Measurements from ENCODE around the gene ATP6V1E1.
"Not testable (repeated sequence)": the region's sequence is repeated elsewhere in the genome, so short reads cannot be mapped to it uniquely, and the experiment has no call there.

ATP6V1E1 gene

DNA sequence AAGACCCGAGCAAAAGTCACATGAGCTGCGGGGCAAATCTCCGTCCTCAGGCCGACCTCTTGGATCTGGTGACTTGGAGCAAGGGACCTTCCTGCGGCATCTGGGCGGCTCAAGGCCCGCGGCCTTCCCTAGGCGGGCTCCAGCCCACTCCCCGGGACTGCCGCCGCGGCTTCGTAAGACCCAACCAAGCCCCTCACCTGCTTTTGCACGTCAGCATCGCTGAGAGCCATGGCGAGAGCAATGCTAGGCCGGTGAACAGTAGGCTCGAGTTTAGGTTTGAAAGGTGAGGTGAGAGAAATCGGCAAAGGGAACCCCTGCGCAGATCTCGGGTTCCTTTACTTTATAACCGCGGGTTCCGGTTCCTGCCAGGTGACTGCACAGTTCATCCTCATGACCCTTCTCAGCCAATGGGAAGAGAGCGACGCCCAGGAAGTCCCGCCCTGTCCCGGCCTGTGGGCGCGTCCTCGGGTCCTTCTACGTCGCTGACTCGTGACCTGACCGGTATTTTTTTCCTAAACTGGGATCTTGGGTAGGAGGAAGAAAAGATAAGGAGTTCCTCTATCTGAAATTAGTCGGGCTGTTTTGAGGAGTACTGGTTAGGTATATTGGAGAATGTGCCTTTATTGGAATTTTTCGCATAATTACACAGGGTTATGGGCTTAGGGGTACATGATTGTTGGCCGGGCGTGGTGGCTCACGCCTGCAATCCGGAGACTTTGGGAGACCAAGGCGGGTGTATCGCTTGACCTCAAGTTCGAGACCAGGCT, at the start of gene ATP6V1E1:
ATP6V1E1 (minus strand) TSS at position 344 of the 767 bp plus-strand sequence; CDS start at position 230, 114 bp downstream.
- DNase-seq (ENCODE audit: low read depth) = peak; percentile 85

DNA sequence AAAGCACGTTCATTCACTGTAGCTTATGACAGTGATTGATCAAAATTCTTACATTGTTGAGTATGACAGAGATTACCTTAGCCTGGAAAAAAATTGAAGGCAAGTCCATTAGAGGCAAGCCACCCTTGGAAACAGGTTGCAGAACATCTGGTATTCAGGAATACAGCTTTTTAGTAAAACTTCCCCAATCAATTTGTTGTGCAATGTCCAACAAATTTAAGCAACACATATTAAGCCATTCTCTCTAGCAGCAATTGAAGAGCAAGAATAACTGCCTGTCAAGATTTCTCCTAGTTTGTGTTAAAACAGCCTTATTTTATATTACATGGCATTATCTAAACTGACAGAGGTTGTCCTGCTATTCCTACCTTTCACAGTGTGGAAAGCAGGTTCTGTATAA, 47.0 kb upstream of the ATP6V1E1 start:
- no peak for DNase-seq (ENCODE audit: low read depth)

DNA sequence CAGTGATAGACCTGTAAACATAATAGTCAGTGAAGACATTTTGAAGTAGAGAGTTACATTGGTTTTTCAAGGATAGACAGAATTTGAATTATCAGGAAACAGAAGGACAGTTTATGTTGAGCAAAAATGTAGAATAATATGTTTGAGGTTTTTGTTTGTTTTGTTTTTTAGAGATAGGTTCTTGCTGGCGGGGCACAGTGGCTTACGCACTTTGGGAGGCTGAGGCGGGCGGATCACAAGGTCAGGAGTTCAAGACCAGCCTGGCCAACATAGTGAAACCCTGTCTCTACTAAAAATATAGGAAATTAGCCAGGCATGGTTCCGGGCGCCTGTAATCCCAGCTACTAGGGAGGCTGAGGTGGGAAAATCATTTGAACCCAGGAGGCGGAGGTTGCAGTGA, 45.6 kb upstream of the ATP6V1E1 start:
- DNase-seq (ENCODE audit: low read depth) = no peak

DNA sequence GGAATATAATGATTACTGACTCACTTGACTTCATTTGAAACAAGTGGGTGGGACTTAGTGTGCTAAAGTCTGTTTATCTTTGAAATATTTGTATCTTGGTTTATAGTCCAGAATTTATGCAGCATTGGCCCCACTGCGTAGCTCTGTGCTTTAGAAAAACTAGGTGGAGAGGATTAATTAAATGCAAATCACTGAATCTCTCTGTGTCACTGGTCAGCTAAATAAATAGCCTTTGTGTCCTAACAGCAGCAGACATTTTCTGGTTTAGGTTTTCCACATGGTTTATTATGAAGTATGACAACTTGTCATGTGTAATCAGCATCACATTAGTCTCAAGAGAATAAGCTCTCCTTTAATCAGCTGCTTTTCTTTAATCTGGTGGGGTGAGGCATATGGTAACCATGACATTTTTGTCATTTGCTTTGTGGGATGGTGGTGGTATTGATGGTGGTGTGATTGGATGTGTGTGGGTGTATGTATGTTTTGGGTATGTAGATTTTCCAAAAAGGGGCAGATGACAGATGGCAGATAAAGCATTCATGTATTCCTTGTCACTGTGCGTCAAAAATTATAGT, 44.0 kb upstream of the ATP6V1E1 start:
- DNase-seq (ENCODE audit: low read depth) = peak; percentile 67

DNA sequence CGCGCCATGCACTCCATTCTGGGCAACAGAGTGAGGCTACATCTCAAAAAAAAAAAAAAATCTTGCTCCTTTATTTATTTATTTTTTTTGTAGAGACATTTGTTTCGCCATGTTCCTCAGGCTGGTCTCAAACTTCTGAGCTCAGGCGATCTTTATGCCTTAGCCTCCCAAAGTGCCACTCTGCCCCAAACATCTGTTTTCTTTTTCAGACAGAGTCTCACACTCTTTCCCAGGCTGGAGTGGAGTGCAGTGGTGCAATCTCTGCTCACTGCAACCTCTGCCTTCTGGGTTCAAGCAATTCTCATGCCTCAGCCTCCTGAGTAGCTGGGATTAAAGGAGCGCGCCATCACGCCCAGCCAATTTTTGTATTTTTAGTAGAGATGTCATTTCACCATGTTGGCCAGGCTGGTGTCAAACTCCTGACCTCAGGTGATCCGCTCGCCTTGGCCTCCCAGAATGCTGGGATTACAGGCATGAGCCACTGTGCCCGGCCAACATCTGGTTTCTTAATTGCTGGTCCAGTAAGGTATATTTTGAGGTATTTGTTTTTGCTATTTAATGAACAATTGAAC, 43.1 kb upstream of the ATP6V1E1 start:
- DNase-seq (ENCODE audit: low read depth) = not testable (repeated sequence)

DNA sequence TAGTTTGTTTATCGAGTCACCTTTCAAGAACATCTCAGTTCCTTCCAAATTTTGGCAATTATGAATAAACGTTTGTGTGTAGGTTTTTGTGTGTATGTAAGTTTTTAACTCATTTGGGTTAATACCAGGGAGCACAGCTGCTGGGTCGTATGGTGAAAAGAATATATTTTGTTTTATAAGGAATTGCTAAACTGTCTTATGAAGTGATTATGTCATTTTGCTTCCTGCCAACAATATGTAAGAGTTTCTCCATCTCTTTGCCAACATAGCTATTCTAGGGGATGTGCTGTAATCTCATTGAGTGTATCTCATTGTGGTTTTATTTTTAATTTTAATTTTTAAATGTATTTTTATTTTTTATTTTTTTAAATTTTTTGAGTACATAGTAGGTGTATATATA, 37.3 kb upstream of the ATP6V1E1 start:
- no peak for DNase-seq (ENCODE audit: low read depth)

DNA sequence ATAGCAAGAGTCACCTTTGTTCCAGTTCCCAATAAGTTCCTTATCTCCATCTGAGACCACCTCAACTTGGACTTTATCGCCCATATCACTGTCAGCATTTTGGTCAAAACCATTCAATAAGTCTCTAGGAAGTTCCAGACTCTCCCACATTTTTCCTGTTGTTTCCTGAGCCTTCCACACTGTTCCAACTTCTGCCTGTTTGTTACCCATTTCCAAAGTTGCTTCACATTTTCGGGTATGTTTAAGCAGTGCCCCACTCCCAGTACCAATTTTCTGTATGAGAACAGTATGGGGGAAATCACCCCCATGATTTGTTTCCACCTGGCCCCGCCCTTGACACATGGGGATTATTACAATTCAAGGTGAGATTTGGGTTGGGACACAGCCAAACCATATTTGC, 36.7 kb upstream of the ATP6V1E1 start:
- DNase-seq (ENCODE audit: low read depth) = no peak

DNA sequence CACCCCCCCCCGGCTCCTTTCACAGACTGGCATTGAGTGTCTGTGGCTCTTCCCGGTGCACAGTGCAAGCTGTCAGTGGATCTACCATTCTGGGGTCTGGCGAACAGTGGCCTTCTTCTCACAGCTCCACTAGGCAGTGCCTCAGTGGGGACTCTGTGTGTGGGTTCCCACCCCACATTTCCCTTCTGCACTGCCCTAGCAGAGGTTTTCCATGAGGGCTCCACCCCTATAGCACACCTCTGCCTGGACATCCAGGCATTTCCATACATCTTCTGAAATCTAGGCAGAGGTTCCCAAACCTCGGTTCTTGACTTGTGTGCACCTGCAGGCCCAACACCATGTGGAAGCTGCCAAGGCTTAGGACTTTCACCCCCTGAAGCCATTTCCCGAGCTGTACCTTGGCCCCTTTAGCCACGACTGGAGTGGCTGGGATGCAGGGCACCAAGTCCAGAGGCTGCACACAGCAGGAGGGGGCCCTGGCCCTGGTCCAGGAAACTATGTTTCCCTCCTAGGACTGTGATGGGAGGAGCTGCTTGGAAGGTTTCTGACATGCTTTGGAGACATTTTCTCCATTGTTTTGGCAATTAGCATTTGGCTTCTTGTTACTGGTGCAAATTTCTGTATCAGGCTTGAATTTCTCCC, 36.0 kb upstream of the ATP6V1E1 start:
- no peak for DNase-seq (ENCODE audit: low read depth)

DNA sequence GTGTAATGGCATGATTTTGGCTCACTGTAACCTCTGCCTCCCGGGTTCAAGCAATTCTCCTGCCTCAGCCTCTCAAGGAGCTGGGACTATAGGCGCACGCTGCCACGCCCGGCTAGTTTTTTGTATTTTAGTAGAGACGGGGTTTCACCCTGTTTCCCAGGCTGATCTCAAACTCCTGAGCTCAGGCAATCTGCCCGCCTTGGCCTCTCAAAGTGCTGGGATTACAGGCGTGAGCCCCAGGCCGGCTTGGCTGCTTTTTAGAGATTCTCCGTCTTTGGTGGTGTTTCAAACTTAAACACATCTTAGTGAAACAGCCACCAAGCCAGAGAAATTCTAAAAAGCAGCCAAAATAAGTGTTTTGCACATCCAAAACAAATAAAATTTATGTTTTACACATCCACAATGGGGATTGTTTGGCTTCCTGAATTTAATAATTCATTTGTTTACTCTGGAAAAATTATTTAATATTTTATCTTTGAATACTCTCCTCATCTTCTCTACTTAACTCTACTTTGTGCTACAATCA, 28.4 kb upstream of the ATP6V1E1 start:
- no peak for DNase-seq (ENCODE audit: low read depth)

DNA sequence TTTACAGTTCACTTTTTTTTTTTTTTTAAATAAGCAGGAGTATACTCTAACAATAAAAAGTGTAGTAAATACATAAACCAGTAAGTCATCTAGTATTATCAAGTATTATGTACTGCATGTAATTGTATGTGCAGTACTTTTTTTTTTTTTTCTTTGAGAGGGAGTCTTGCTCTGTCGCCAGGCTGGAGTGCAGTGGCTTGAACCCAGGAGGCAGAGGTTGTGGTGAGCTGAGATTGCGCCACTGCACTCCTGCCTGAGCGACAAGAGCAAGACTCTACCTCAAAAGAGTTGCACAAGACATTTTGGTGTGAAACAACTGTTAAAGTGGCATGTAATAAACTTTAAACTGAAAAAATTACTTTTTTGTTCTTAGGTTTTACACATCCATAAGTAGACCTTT, 26.7 kb upstream of the ATP6V1E1 start:
- DNase-seq (ENCODE audit: low read depth) = no peak

DNA sequence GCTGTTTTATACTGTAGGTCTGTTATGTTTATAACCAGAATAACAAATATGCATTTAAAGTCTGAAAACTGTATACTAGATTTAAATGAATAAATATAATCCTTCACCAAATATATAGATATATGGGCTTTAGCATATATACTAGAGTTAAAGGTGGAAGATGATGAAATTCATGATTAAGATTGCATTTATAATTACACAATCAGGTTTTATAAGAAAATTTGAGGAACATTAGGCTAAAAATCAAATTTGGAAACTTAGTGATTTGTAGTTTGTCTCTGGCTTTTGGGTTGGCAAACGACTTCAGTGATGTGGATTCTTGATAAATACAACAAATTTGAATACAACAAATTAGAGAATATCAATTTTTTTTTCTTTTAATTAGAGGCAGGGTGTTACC, 20.0 kb upstream of the ATP6V1E1 start:
- no peak for DNase-seq (ENCODE audit: low read depth)

DNA sequence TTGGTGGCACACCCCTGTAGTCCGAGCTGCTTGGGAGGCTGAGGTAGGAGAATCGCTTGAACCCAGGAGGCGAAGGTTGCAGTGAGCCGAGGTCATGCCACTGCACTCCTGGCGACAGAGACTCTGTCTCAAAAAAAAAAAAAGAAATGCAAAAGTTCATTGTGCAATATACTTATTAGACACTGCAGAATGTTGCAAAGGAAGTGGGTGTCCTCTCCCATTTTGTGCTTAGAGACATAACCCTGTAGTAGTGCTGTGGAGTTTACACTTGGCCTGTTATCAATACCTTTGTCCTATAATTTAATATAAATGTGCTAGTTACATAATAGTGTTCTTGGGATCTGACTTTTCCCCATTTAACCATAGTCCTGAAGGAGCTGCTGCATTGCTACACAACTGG, 19.4 kb upstream of the ATP6V1E1 start:
- no peak for DNase-seq (ENCODE audit: low read depth)

DNA sequence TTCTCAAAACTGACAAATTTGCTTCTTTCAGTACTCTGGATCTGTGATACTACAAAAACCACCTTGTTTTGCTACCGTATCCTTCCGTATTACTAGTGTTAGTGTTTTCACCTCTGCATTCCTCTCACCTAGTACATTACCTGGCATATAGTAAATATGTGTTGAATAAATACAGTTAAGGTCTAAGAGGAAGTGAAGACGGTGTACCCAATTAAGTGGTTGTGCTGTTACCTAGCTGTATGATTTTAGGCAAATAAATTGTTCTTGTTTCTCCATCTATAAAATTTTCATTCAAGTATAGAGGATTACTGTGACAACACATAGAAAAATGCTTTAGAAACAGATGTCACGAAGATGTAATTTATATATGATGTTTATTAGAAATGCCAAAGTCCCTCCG, 18.9 kb upstream of the ATP6V1E1 start:
- no peak for DNase-seq (ENCODE audit: low read depth)

DNA sequence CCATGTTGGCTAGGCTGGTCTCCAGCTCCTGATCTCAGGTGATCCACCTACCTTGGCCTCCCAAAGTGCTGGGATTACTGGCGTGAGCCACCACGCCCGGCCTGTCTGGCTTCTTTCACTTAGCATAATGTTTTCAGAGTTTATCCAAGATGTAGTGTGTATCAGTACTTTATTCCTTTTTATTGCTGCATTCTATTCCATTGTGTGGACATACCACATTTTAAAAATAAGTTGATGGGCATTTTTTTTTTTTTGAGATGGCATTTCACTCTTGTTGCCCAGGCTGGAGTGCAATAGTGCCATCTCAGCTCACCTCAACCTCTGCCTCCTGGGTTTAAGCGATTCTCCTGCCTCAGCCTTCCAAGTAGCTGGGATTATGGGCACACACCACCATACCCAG, 13.8 kb upstream of the ATP6V1E1 start:
- DNase-seq (ENCODE audit: low read depth) = not testable (repeated sequence)

DNA sequence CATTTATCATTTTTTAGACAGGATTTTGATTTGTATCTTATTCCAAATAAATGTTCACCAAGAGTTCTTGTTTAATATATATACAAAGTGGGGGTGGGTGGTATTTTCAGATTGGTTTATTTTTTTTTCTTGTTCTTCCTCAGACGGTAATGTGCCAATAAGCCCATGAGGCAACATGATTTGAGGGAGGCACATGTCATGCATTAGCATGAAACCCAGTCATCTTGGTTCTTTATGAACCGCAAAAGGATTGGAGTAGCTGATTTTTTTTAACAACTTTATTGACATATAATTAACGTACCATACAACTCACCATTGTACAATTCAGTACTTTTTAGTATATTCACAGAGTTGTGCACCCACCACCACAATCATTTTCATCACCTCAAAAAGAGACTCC, 12.7 kb upstream of the ATP6V1E1 start:
- DNase-seq (ENCODE audit: low read depth) = no peak

DNA sequence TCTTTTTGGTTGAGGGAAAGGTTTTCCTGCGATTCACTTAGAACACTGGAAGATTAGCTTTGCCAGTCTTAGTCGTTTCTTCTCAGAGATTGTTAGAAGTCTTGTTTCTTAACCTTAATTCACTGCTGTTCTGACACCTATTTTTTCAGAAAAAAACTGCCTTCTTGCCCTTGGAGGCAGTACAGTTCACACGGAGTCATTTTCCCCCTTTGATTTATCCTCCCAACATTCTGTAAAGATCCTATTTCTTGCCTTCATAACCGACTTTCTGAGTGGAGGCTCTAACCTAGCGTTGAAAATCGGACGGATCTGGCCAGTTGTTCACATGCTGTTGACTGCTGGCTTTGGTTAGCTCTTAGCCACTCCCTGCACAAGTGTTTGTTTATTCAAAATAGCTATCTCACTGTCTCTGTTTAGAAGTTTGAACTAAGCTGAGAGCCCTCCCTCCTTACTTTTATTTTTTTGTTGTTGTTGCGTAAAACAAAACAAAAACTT, 10.7 kb upstream of the ATP6V1E1 start:
- no peak for DNase-seq (ENCODE audit: low read depth)

DNA sequence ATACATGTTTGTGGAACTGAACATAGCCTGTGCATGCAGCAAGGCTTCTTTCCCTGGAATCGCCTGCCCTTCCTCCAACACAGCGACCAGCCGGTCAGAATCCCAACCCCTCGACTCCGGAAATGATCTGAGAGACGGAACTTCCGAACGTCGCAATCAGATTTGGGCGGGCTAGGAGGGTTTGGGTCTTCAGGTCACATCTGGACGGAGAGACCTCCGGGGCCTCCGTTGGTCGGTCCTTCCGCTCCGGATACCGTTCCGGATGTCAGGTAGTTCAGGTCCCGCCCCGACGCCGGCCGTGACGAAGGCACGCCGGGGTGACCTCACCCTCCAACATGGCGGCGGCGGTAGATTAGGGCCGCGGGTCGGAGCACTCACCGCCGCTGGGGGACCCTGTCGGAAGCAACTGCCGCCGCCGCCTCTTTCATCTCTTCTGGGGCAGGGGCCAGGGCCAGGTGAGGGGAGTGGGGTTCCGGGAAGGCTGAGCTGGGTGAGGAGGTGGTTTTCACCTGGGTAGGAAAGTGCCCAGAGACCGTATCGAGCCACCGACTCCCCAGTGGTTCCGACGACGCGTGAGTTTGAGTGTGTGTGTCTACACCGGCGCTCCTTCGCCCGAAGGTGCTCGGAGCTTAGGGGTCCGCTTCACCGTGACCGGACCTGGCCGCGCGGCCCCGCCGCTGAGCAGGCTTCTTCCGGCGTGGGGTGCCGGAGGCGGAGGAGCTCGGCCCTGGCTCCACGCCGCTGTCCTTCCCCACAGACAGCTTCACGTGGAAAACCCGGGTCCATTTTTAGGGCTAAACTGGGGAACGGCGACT, 10.1 kb upstream of the ATP6V1E1 start, which contains the start of gene BCL2L13:
BCL2L13 (plus strand) TSS at position 326 of the 815 bp plus-strand sequence. CDS start 16,955 bp downstream, outside the sequence.
- DNase-seq (ENCODE audit: low read depth) = peak; percentile 42

DNA sequence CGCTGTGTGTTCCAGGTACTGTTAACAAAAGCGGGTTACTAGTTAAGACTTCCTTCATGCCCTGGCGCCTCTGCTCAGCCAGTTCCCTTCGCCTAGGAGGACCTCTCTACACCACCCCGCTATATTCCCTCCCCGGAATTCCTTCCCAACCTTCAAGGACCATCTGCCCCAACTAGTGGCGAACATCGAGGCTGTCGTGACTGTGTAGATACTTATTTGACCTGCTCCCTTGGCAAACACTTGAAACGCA, 9.6 kb upstream of the ATP6V1E1 start:
- peak; percentile 32 for DNase-seq (ENCODE audit: low read depth)

DNA sequence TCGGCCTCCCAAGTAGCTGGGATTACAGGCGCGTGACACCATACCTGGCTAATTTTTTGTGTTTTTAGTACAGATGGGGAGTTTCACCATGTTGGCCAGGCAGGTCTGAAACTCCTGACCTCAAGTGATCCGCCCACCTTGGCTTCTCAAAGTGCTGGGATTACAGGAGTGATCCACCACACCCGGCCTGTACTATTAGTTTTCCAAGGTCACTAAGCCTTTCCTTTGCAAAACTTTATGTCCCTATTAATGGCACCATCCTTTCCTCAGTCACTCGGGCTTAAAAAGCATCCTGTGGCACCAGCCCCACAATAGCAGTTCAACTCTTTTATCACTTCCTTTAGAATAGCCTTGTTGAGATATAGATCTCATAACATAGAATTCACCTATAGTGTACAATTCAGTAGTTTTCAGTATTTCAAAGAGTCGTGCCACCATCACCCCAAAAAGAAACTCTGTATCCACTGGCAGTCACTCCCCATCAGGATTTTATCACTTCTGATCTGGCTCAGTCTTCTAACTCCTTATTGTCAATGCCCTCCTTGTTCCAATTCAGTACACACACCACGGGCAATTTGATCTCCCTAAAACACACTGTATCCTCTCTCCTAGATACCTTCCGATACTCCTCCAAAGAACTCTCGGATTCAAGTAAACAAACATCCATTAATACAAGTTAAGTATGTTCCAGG, 9.1 kb upstream of the ATP6V1E1 start:
- DNase-seq (ENCODE audit: low read depth) = no peak

DNA sequence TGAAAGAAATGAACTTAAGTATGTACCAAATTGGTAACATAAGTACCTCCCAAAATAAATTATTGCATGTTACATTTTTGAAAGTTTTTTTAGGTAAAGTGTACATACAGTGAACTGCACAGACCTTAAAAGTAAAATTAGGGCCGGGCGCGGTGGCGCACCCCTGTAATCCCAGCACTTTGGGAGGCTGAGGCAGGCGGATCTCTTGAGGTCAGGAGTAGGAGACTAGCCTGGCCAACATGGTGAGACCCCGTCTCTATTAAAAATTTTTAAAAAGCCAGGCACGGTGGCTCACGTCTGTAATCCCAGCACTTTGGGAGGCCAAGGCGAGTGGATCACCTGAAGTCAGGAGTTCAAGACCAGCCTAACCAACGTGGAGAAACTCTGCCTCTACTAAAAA, 8.3 kb upstream of the ATP6V1E1 start:
- not testable (repeated sequence) for DNase-seq (ENCODE audit: low read depth)

DNA sequence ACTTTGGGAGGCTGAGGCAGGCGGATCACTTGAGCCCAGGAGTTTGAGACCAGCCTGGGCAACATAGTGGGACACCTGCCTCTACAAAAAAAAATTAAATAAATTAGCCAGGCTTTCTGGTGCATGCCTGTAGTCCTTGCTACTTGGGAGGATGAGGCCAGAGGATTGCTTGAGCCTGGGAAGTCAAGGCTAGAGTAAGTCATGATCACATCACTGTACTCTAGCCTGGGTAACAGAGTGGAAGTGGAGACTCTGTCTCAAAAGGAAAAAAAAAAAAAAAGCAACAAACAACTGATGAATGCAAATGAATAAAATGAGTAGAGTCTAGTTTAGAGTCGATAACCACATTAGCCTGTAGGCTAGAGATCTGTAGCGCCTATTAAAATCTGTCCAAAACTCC, 6.1 kb upstream of the ATP6V1E1 start:
- no peak for DNase-seq (ENCODE audit: low read depth)

All from non-pigmented ciliary epithelial cell (primary cell).